GM12892 (cell line): ENCODE measurements around the gene TEC.

Experiments
- POLR2A ChIP-seq: IDR thresholded peaks from 2 replicates; pipeline ENCODE4 v1.6.1; 2011; ENCODE audit warnings: low read depth, low read length, control low read depth
- POLR2AphosphoS5 ChIP-seq: IDR thresholded peaks from 2 replicates; pipeline ENCODE4 v1.6.1; 2011; ENCODE audit warnings: low read depth, low read length, control low read depth

DNA sequence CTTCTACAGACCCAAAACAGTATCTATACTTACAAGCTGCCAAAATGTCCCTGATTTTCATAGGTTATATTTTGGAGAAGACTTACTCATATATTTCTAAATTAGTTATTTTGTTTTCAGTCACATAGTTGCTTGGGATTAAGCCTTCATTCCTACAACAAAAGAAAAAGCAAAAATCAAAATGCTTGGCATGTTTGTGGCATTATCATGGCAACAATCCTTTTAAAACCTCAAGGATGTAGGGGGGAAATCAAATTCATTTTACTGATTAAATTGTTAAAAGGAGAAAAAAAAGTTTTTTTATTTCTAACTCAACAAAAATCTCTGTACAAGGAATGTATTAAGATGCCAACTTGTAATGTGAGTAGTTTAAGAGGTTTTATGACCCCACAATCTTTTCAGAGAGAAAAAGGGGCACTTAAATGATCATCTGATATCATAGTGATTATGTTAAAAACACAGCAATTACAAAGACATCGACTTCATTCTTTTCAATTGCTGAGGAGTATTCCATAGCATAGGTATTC lies 159.1 kb downstream of the TEC start:
- TF ChIP-seq POLR2AphosphoS5 = no peak
- TF ChIP-seq POLR2A = no peak
